ENCODE data around the gene ATL1.

The ATL1 gene

DNA sequence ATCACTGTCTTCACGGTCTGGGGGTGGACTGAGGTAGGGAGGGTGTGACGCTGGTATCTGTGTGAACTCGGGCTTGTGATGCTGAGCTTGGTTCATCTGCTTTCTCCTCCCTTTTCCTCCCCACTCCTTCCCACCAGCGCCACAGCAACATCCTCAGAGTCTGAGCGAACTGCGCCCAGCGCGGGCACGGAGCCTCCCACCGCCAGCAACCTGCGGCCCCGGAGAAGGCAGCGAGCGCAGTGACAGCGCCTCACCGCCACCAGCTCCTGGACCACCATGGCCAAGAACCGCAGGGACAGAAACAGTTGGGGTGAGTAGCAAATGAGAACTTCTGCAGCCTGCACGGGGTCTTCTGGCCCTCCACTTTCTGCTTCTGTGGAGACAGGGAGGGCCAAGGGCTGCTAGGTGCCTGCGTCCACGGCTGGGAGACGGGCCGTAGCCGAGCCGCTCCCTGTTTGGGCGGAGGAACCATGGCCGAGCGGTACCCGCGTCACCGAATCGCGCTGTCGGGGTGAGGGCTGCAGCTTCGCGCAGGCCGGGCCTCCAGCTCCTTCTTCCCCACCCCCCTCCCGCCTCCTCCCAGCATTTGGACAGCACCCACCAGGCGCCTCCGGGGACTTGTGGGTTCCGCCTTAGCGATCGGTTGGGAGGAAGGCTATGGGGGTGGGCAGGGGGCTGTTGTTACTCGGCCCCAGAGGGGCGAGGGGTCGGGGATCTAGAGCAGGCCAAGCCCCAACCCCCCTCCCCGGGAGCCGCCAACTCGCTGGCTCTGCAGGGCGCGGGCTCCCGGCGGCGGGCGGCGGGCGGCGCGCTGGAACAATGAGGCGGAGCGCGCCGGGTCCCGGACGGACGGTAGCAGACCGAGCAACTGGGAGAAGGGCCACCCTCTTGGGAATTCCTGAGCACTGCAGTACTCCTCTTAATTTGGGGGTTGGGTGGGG lies at the start of gene ATL1:
Gene ATL1, plus strand, starts transcription at position 156 of the 941 bp plus-strand sequence. Its CDS starts 121 bp downstream, at position 277.
- DNase-seq: peak; percentile 91

DNA sequence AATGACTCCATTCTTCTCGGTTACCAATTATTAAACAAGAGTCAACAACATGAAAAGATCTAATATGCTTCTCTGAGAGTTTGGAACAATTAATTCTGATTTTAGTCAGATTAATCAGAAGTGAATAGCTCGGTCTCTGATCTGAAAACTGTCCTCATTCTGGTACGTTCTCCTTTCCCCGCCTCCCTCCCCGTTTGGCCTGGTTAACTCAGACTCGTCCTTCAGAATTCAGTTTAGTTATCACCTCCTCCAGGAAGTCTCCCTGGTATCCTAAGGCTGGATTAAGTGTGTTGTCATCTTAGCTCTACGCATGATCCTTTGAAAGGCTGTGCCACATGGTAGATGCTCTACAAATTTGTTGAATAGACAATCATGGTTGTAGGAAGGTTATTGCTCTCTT lies 49.8 kb upstream of the ATL1 start:
- no peak for DNase-seq

DNA sequence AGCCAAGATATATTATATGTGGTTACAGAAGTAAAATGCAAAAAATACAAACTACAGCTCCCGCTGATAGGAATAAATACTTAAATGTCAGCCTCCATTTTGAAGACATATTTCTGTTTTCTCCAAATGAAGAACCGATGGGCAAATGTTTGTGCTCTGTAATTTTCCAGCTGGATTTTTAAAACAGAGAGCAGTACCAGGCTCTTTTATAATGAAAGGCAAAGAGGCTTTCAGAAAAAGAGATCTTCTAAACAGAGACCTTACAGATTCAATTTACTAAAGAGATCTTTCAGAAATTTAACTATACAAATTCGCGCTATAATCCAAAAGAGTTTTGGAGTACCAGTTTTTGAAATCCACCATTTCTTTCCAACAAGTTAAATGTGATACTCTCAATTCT lies 47.5 kb upstream of the ATL1 start:
- DNase-seq: no peak

DNA sequence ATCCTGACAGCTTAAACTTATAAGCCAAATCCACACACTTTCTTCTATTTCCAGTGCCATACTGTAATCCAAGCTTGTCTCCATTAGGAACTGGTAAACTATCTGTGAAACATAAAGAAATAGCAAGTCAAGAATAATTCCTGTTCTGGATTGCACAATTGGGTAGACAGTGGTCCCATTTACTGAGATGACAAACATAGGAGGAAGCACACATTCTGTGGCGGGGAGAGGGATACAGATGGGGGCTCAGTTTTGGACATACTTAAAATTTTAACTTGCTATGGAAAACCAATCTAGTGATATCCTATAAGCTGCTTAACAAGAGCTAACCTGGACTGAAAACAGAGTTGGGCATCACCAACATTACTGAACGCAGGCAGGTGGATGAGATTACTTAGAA lies 43.9 kb upstream of the ATL1 start:
- no peak for DNase-seq

DNA sequence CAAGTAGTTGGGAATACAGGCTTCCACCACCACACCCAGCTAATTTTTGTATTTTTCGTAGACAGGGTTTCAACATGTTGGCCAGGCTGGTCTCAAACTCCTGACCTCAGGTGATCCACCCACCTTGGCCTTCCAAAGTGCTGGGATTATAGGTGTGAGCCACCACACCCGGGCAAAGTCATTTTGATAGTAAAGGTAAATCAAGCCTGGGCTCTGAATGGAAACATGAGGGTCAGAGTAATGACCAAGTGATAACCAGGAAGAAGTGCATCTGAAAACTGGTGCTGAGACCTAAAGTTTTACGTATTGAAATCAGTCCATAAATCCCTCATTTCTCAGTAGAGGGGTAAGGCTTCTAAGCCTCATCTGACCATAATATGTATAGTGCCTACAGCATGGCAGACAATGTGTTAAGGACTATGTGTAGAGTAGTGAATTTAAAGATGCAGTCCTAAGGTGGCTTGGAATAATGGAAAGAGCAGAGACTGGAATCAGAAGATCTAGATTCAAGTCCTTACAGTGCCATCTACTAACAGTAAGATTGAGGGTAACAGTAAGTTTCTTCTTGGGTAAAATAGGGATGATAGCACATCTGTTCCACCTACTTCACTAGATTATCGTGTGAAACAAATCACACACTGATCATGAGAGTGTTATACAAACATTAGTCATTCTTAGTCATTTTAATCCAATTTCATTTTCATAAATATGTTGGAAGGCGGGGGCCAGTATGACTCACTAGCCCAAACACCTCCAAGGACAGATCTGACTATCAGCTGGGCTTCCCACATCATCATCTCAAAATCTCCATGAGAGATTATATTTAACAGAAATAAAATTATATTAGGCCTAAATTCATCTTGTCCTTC lies 38.8 kb upstream of the ATL1 start:
- no peak for DNase-seq

DNA sequence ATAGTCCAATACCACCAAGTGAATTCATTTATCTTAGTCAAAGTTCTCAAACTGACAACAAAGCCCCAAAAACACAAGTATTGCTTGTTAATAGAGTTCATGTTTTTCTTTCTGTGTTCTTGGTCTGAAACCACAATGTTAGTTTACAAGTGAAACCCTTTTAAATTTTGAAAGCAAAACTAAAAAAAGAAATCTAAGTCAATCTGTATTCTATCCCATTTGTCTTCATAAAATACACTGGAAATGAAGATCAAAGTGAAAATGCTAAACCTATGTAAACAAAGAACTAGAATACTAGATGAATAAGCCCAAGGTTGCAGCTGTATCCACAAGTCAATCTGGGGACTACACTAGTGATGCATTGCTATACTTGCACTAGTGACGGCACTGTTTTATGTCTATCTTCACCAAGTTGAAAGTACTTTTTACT lies 38.0 kb upstream of the ATL1 start:
- no peak for DNase-seq

DNA sequence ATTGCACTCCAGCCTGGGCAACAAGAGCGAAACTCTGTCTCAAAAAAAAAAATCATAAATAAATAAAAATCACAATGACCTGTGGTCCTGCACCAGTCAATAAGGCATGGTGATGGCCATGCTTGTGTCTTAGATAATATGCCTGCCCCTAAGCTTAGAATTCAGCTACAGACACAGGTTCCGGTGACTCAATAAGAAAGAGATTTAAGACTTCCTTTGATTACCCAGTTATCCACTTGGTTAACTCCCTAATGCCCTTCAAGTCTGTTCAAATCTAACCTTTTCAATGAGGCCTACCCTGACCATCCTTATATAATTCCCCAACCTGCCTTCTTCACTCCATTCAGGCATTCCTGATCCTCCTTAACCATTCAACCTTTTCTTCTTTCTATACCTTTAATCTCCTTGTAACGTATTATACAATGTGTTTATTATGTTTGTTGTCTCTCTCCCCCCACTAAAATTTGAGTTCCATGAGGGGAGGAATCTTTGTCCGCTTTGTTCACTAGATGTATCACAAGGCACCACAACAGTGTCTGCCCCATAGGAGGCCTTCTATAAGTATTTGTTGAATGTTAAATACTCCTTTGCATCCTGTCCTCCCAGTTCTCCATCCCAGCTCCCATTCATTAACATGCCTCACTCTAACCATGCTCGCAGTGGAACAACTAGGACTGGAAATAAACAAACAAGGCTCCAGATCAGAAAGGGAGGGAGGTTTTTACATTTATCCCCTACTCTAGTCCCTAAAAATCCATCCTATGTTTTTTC lies 36.5 kb upstream of the ATL1 start:
- no peak for DNase-seq

DNA sequence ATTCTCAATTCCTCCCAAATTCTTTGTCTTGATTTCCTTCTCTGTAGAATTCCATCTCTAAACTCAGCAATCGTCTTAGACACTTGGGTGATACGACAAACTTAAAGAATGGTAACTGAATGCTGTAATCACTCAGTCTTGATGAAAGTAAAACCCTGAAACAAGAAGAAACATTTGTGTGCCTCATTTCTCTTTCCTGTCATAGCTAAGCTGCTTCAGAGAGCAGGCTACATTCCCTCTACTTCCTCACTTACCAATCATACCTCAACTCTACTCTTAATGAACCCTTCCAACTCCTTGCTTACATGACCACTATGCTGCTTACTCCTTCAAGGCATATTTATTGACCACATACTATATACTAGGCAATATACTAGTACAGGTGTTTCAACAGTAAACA lies 35.9 kb upstream of the ATL1 start:
- DNase-seq: no peak

DNA sequence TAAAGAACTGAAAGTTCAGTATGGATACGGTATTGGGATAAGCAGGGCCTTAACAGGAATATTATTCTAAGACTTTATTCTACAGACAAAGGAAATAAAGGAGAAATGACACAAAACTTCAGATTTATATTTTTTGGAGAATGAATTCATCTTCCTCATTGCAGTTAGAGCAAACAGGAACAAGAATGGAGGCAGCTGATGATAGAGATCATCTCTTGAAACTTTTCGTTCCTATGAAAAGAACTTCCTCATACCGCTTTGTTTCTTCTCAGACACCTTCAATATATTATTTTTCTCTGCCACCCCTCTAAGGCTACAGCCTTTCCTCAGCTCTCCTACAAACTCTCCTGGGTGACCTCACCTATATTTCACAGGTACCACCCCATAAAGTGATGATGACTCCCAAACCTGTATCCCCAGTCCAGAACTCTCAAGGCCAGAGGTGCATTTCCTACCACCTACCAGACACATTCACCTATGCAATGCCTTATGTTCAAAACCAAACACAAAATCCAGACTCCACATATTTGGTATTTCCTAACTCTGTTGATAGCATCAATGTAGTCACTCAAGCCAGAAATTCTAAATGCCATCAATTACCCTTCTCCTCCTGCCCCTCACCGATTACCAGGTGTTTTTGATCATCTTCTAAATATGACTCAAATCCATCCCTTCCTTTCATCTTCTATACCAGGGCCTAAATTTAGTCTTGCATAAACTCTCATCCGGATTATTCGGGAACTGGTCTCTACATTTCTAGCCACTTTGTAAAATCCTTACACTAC lies 35.0 kb upstream of the ATL1 start:
- no peak for DNase-seq

DNA sequence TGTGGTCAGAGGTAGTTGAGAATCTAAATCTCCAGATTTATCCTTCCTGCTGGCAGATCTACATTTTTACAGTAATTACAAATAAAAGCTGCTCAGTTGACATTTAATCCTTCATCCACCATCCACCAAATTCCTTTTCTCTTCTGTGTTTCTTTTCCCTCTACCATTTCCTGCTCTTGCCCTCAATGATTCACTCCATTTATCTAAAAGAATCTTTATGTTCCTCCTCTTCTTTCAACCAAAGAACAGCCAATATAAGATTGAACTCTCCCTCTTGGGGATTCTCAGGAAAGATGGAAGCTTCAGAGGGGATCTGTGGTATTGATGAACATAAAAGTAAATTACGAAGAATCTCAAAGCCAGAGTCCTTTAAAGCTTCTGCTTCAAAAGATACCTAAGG lies 31.9 kb upstream of the ATL1 start:
- DNase-seq: no peak

DNA sequence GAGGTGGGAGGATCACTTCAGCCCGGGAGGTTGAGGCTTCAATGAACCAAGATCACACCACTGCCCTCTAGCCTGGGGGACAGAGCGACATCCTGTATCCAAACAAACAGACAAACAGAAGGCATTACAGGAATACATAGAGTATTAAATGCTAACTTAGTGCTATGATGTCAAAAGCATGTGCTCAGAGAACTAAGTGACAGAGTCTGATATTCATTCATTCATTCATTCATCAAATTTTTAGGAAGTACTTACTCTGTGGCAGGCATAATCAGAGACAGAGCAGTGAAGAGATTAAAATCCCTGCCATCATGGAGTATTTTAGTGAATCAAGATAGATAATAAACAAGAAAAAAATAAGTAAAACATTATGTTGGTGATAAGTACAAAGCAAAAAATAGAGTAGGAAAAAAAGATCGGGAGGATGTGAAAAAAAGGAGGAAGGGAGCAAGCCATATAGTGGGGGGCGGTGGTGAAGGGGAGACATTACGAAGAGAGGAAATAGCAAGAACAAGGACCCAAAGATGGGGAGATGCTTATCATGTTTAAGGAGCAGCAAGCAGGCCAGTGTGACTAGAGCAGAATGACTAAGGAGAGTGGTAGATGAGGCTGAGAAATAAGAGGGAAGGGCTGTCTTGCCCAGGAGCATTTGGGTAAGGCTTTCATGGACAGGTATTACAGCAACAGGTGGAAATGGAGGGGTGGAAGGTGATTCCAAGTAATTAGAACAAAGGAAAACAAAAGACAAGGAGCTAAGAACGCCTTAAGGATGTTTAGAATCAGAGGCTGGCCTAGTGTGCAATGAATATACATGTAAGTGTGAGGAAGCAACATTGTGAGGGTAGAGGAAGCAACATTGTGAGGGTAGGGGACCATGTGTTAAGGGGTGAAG lies 30.4 kb upstream of the ATL1 start:
- no peak for DNase-seq

DNA sequence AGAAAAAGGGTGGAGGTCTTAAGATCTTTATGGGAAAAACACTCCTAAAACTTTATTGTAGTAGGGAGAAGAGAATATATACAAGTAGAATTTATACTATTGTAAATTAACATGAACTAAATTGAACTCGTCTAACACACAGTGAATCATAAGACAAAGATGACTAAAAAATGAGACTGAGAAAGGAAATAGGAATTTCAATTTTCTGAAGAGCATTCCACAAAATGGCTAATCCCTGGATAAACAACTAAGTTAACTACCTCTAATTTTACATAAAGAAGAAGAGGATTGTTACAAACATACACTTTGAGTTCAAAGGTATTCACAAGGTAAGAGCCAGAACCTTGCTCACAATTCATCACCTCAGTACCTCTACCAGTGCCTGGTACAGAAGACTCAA lies 29.6 kb upstream of the ATL1 start:
- no peak for DNase-seq

DNA sequence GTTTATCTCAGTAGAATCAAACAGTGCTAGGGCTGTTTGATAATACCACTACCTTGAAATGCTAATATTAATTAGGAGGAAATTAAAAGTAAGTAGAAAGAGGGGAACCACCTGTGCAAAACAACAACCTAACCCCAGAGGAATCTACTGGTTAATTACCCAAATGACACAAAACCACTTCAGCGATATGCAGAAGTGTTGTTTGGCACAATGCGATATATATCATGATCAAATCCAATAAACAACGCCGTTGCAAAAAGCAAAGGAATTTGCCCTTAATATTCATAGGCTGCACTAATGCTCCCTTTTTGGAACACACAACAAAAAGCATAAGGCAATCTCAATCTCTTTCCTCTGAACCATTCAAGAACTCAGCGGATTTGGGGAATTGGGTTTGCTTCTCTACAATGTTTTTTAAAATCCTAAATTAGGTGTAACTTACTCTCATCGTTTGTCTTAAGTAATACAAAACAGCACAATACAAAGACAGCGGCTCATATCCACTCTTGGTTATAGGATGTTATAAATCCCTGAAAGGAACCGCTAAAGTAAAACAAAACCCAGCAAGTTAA lies 29.1 kb upstream of the ATL1 start:
- DNase-seq: no peak

DNA sequence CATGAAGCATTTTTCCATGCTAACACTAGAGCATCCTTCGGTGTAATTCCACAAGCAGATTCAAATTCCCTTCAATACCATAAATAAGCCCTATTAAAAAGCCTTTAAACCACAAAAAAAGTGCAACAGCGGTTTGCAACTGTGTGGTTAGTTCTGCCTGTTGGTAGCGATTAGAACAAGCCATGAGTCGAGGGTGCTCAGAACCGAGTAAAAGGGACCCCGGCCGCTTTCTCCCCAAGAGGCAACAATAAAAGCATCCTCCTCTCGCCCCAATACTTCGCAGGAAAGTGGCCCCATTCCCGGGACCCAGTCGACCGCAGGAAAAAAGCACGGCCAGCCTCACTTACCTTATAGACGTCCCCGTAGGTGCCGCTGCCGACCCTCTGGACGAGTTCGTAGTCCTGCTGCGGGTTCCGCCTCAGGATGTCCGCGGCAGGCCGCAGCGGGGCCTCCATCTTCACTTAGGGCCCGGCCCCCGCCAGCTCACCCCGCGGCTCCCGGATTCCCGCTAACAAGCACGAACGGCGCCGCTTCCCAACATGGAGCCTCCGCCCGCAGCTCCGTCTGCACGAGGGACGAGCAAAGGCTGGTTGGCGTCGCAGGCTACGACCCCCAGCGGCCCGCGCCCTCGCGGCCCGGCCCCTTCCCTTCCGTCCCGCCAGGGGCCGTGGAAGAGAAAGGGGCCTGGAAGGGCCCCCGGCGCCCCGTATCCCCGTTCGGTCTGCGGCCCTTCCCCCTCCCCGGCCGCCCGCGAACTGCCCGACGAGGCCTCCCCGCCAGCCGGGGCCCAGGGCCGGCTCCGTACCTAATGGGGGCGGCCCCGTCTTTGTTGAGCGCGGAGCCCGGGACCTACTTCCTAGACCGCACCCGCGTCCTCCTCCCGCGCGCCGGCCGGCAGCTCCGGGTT lies 28.1 kb upstream of the ATL1 start:
- peak; percentile 69 for DNase-seq

DNA sequence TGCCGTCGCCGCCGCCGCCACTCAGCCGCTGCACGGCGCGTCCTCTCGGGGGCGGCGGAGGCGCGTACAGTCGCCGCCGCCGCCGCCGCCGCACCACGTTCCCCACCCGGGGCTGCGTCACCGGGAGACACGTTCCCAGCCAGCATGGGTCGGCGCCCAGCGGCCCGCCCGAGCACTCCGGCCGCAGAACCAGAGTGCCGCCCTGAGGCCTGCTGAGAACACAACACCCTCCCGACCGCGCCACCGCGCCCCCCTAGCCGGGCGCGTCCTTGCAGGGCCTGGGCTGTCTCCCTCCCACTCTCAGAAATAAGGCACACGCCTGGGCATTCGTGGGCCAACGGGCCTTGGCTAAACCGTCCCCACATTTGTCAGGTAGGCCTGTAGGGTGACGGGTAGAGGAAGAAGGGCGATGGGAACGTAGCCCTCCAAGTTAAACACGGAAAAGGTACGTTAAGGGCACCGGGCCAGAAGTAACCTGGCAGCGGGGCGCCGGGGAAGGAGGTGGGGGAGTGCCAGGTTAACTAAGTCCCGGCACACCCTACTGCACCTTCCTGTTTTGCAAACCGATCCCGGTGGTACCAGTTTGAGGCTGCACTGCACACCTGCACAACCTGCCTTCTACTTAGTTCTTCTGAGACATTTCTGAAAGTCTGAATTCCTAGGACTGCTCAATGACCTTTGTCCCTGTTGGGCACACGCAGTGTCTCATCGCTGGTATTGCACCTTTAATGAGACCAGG lies 27.3 kb upstream of the ATL1 start, which contains the start of gene MAP4K5:
Gene MAP4K5, minus strand, starts transcription at position 68 of the 739 bp plus-strand sequence. CDS start 520 bp downstream, outside the sequence.
- DNase-seq: peak; percentile 95

DNA sequence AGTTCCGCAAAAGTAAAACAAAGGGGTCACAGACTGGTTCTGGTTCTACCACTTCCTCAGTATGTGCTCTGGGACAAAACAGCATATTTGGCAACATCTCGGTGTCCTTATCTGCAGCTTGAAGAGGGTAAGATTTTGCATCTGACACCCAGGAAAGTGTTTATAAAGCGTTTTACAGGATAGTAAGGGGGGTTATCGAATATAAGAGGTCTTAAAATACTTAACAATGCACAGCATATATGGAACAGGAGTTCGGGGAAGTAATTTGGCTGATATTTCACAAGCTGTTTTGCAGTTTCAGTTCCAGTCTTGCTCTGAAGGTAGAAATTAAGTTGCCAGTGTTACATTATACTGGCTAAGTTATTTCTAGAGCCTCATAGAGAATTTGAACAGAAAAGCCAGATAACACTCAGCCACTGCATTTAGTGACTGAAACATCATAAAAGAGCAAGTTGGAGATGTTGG lies 26.7 kb upstream of the ATL1 start:
- DNase-seq: no peak

DNA sequence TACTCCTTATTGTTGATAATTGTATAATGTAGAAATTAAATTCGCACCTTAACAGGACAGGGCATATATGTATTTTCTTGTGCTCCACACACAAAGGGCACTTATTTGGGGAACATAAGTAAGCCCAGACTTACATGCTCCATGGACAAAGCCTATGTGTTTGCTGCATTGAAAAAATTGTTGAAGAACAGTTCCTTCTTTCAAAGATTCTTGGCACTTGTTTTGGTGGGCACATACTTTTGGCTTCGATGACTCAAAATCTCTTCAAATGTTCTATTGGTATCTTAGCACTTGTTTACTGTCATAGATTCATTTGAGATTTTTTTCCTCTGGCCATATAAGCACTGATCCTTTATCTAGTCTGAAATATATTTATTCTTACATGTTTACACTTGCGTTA lies 26.1 kb upstream of the ATL1 start:
- DNase-seq: no peak

DNA sequence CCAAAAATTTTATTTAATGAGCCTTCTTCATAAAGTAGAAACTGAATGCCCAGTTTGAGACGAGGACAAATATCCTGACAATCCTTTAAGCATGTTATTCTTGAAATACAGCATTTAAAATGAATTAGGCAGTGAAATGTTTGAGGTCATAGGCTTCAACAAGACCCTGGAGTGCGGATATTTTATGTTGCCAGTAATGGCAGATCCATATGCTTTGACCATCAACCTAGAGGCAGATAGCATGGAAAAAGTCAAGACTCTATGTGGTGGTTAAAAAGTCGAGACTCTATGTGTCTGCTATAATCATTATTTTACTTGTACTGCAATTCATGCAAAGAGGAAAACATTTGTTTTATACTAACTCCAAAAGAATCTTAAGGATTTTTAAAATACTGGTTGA lies 25.5 kb upstream of the ATL1 start:
- no peak for DNase-seq

DNA sequence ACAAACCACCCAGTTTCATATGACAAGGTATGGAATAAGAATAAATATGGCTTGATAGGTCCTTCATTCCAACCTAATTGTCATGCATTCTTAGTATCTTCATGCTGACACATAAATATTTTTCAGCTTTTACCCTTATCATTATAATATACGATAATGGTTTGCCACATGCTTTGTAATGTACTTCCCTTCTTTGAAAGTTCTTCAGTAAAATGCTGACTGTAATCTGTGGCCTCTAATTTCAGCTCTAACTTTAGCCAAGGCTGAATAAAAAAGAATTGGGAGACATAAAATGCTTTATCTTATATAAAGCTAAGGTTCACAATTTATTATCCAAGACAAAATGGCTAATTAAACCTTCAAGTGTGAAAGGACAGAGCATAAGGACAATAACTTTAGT lies 24.9 kb upstream of the ATL1 start:
- no peak for DNase-seq

Measured in femur (tissue), 1 donor.